HepG2 (cell line): Measurements from ENCODE around the gene SERPINA6. TPM values are rescaled to one million over a fixed set of nuclear protein-coding genes. Genes with fewer than 3 reads are reported as not detected.
A peak's percentile ranks its signal among the peaks of the same experiment; 100 is the strongest.

Source experiments
- GATAD2A ChIP-seq: IDR thresholded peaks from 2 replicates; pipeline ENCODE4 v1.6.1; 2016
- GFI1 ChIP-seq: sonication (generic); formaldehyde crosslinking; IDR thresholded peaks from 2 replicates; pipeline ENCODE4 v1.5.0; 2020; ENCODE audit warnings: missing genetic modification reagents, mild to moderate bottlenecking, borderline replicate concordance
- HDAC1 ChIP-seq: sonication (generic); formaldehyde crosslinking; IDR thresholded peaks from 2 replicates; pipeline ENCODE4 v1.5.1; 2020; ENCODE audit warnings: mild to moderate bottlenecking, missing genetic modification reagents
- MIXL1 ChIP-seq: IDR thresholded peaks from 2 replicates; pipeline ENCODE4 v1.6.1; 2016
- ZNF572 ChIP-seq: sonication (generic); formaldehyde crosslinking; IDR thresholded peaks from 2 replicates; pipeline ENCODE4 v1.5.1; 2020; ENCODE audit warnings: mild to moderate bottlenecking, missing genetic modification reagents
- ZNF781 ChIP-seq: sonication (generic); formaldehyde crosslinking; IDR thresholded peaks from 2 replicates; pipeline ENCODE4 v1.5.1; 2020; ENCODE audit warnings: borderline replicate concordance, mild to moderate bottlenecking, missing genetic modification reagents; ENCODE audit errors: not compliant biosample characterization
- ZNF883 ChIP-seq: sonication (generic); formaldehyde crosslinking; IDR thresholded peaks from 2 replicates; pipeline ENCODE4 v1.5.1; 2020; ENCODE audit warnings: mild to moderate bottlenecking, missing genetic modification reagents; ENCODE audit errors: not compliant biosample characterization
- polyA plus RNA-seq, 8 experiments: library from polyadenylated mRNA; depleted of rRNA in 3 of 8; stranded (reverse) in 7 of 8; unstranded in 1 of 8; fragments of >200 nt; fragmentation: Illumina TruSeq in 4 of 8; extraction: Trizol in 4 of 8; gene quantifications; 2 replicates each; pipeline versions ENCODE4 v1.2.1 to v1.2.3, GENCODE V29; 2011 to 2016; ENCODE audit warnings: low read depth in 4 of 8, missing spikeins in 1 of 8, mixed read lengths in 1 of 8; ENCODE audit not compliant: insufficient read depth in 1 of 8
- total RNA-seq, 5 experiments: library from RNA; depleted of rRNA; stranded (reverse); fragments of >200 nt; fragmentation: Illumina TruSeq; extraction: Trizol; gene quantifications; 2 replicates each; pipeline ENCODE4 v1.2.3, GENCODE V29; 2016; ENCODE audit warnings: low read depth in 1 of 5
- TF ChIP-seq, protein P1 (sequence below): sonication (generic); formaldehyde crosslinking; IDR thresholded peaks from 2 replicates; pipeline ENCODE4 v1.4.0; 2020; ENCODE audit warnings: missing genetic modification reagents
- TF ChIP-seq, protein P2 (sequence below): IDR thresholded peaks from 2 replicates; pipeline ENCODE4 v1.6.1; 2012; ENCODE audit warnings: inconsistent platforms
- TF ChIP-seq, protein P3 (sequence below): sonication (generic); formaldehyde crosslinking; IDR thresholded peaks from 2 replicates; pipeline ENCODE4 v1.4.0; 2020; ENCODE audit warnings: missing genetic modification reagents, borderline replicate concordance
- TF ChIP-seq, protein P4 (sequence below): sonication (generic); formaldehyde crosslinking; IDR thresholded peaks from 2 replicates; pipeline ENCODE4 v1.8.0; 2022; ENCODE audit warnings: mild to moderate bottlenecking, missing genetic modification reagents; ENCODE audit not compliant: insufficient replicate concordance
- TF ChIP-seq, protein P5 (sequence below): sonication (generic); formaldehyde crosslinking; IDR thresholded peaks from 2 replicates; pipeline ENCODE4 v1.9.0; 2021; ENCODE audit warnings: missing genetic modification reagents, mild to moderate bottlenecking, borderline replicate concordance
- TF ChIP-seq, protein P6 (sequence below): sonication (generic); formaldehyde crosslinking; IDR thresholded peaks from 2 replicates; pipeline ENCODE4 v1.4.0; 2020; ENCODE audit warnings: missing genetic modification reagents
- TF ChIP-seq, protein P7 (sequence below): sonication (generic); formaldehyde crosslinking; conservative IDR thresholded peaks from 2 replicates; pipeline ENCODE4 v1.8.0; 2022; ENCODE audit warnings: mild to moderate bottlenecking, moderate library complexity, missing genetic modification reagents
- TF ChIP-seq, protein P8 (sequence below): sonication (generic); formaldehyde crosslinking; IDR thresholded peaks from 2 replicates; pipeline ENCODE4 v1.4.0; 2020; ENCODE audit warnings: missing genetic modification reagents

The SERPINA6 gene
- total and polyA plus RNA-seq, 2 of the 13 experiments (the other 11 are each of a cell fraction or from before 2014, with no cell fraction given): 260 to 333 TPM

DNA sequence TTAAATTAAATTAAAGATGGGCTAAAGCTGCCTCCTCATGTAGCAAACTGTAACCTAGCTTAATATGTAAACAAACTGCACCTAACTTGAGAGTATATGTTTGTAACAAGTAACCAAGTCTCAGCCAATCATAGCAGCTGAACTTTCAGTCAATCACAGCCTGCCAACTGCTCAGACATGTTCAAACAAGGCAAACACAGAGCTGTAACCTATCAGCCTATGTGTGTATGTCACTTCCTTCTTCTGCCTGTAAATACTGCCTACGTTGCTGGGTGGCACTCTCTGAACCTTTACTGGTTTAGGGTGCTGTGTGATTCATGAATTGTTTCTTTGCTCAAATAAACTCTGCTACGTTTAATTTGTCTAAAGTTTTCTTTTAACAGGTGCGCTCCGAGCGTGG, 2.9 kb downstream of the SERPINA6 start (continued):
- TF ChIP-seq, protein P1, sequence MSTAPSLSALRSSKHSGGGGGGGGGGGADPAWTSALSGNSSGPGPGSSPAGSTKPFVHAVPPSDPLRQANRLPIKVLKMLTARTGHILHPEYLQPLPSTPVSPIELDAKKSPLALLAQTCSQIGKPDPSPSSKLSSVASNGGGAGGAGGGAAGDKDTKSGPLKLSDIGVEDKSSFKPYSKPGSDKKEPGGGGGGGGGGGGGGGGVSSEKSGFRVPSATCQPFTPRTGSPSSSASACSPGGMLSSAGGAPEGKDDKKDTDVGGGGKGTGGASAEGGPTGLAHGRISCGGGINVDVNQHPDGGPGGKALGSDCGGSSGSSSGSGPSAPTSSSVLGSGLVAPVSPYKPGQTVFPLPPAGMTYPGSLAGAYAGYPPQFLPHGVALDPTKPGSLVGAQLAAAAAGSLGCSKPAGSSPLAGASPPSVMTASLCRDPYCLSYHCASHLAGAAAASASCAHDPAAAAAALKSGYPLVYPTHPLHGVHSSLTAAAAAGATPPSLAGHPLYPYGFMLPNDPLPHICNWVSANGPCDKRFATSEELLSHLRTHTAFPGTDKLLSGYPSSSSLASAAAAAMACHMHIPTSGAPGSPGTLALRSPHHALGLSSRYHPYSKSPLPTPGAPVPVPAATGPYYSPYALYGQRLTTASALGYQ: no peak
- TF ChIP-seq, protein P2, sequence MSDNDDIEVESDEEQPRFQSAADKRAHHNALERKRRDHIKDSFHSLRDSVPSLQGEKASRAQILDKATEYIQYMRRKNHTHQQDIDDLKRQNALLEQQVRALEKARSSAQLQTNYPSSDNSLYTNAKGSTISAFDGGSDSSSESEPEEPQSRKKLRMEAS: peak; percentile 26; the same call in 1 of the 2 replicates
- TF ChIP-seq, protein P3, sequence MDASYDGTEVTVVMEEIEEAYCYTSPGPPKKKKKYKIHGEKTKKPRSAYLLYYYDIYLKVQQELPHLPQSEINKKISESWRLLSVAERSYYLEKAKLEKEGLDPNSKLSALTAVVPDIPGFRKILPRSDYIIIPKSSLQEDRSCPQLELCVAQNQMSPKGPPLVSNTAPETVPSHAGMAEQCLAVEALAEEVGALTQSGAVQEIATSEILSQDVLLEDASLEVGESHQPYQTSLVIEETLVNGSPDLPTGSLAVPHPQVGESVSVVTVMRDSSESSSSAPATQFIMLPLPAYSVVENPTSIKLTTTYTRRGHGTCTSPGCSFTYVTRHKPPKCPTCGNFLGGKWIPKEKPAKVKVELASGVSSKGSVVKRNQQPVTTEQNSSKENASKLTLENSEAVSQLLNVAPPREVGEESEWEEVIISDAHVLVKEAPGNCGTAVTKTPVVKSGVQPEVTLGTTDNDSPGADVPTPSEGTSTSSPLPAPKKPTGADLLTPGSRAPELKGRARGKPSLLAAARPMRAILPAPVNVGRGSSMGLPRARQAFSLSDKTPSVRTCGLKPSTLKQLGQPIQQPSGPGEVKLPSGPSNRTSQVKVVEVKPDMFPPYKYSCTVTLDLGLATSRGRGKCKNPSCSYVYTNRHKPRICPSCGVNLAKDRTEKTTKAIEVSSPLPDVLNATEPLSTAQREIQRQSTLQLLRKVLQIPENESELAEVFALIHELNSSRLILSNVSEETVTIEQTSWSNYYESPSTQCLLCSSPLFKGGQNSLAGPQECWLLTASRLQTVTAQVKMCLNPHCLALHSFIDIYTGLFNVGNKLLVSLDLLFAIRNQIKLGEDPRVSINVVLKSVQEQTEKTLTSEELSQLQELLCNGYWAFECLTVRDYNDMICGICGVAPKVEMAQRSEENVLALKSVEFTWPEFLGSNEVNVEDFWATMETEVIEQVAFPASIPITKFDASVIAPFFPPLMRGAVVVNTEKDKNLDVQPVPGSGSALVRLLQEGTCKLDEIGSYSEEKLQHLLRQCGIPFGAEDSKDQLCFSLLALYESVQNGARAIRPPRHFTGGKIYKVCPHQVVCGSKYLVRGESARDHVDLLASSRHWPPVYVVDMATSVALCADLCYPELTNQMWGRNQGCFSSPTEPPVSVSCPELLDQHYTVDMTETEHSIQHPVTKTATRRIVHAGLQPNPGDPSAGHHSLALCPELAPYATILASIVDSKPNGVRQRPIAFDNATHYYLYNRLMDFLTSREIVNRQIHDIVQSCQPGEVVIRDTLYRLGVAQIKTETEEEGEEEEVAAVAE (CRISPR knock-in tag): peak; percentile 62
- TF ChIP-seq ZNF572 (no peak), GFI1 (CRISPR knock-in tag) (peak; percentile 82), HDAC1 (CRISPR knock-in tag) (peak; percentile 51), ZNF781 (CRISPR knock-in tag) (no peak), ZNF883 (CRISPR knock-in tag) (no peak), MIXL1 (CRISPR knock-in tag) (peak; percentile 72; the same call in 1 of the 2 replicates), GATAD2A (peak; percentile 58)
- TF ChIP-seq, protein P4, sequence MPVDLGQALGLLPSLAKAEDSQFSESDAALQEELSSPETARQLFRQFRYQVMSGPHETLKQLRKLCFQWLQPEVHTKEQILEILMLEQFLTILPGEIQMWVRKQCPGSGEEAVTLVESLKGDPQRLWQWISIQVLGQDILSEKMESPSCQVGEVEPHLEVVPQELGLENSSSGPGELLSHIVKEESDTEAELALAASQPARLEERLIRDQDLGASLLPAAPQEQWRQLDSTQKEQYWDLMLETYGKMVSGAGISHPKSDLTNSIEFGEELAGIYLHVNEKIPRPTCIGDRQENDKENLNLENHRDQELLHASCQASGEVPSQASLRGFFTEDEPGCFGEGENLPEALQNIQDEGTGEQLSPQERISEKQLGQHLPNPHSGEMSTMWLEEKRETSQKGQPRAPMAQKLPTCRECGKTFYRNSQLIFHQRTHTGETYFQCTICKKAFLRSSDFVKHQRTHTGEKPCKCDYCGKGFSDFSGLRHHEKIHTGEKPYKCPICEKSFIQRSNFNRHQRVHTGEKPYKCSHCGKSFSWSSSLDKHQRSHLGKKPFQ (CRISPR knock-in tag): no peak
- TF ChIP-seq, protein P5, sequence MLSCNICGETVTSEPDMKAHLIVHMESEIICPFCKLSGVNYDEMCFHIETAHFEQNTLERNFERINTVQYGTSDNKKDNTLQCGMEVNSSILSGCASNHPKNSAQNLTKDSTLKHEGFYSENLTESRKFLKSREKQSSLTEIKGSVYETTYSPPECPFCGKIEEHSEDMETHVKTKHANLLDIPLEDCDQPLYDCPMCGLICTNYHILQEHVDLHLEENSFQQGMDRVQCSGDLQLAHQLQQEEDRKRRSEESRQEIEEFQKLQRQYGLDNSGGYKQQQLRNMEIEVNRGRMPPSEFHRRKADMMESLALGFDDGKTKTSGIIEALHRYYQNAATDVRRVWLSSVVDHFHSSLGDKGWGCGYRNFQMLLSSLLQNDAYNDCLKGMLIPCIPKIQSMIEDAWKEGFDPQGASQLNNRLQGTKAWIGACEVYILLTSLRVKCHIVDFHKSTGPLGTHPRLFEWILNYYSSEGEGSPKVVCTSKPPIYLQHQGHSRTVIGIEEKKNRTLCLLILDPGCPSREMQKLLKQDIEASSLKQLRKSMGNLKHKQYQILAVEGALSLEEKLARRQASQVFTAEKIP: no peak
- TF ChIP-seq, protein P6, sequence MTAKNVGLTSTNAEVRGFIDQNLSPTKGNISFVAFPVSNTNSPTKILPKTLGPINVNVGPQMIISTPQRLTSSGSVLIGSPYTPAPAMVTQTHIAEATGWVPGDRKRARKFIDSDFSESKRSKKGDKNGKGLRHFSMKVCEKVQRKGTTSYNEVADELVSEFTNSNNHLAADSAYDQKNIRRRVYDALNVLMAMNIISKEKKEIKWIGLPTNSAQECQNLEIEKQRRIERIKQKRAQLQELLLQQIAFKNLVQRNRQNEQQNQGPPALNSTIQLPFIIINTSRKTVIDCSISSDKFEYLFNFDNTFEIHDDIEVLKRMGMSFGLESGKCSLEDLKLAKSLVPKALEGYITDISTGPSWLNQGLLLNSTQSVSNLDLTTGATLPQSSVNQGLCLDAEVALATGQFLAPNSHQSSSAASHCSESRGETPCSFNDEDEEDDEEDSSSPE (CRISPR knock-in tag): no peak
- TF ChIP-seq, protein P7, sequence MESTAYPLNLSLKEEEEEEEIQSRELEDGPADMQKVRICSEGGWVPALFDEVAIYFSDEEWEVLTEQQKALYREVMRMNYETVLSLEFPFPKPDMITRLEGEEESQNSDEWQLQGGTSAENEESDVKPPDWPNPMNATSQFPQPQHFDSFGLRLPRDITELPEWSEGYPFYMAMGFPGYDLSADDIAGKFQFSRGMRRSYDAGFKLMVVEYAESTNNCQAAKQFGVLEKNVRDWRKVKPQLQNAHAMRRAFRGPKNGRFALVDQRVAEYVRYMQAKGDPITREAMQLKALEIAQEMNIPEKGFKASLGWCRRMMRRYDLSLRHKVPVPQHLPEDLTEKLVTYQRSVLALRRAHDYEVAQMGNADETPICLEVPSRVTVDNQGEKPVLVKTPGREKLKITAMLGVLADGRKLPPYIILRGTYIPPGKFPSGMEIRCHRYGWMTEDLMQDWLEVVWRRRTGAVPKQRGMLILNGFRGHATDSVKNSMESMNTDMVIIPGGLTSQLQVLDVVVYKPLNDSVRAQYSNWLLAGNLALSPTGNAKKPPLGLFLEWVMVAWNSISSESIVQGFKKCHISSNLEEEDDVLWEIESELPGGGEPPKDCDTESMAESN (CRISPR knock-in tag): no peak
- TF ChIP-seq, protein P8, sequence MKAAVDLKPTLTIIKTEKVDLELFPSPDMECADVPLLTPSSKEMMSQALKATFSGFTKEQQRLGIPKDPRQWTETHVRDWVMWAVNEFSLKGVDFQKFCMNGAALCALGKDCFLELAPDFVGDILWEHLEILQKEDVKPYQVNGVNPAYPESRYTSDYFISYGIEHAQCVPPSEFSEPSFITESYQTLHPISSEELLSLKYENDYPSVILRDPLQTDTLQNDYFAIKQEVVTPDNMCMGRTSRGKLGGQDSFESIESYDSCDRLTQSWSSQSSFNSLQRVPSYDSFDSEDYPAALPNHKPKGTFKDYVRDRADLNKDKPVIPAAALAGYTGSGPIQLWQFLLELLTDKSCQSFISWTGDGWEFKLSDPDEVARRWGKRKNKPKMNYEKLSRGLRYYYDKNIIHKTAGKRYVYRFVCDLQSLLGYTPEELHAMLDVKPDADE (CRISPR knock-in tag): no peak
